Epithelial cell of esophagus (primary cell): Measurements from ENCODE around the gene MT1HL1.

ENCODE experiments used
- DNase-seq: peaks from one replicate; pipeline ENCODE4 v3.0.0; 2010; ENCODE audit warnings: low read depth
- H3K4me3 ChIP-seq: 2 replicates; pipeline ENCODE4 v1.5.1; 2011; ENCODE audit warnings: mild to moderate bottlenecking, low read length, control low read depth
- CTCF ChIP-seq: IDR thresholded peaks from 2 replicates; pipeline ENCODE4 v1.5.1; 2011; ENCODE audit warnings: low read depth, mild to moderate bottlenecking, low read length, control low read depth, inconsistent platforms; ENCODE audit not compliant: insufficient read depth; ENCODE audit errors: missing control alignments

Gene MT1HL1

DNA sequence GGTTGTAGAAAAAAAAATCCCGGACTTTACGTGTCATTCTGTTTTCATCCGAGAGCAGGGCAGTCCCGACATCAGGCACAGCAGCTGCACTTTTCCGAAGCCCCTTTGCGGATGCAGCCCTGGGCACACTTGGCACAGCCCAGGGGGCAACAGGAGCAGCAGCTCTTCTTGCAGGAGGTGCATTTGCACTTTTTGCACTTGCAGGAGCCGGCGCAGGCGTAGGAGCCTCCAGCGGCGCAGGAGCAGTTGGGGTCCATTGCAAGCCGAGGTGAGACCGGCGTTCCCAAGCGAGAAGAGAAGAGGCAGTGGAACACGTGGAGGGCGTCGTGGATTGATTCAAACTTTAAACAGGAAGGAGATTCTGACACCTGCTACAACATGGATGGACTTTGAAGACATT is at the start of gene MT1HL1:
Gene MT1HL1 (minus strand): TSS at position 326 of the 400 bp plus-strand sequence. CDS start 69 bp downstream, at position 257.
- no peak for DNase-seq
- H3K4me3 ChIP-seq, result no peak within 1 kb of the TSS
- TF ChIP-seq CTCF, result no peak

DNA sequence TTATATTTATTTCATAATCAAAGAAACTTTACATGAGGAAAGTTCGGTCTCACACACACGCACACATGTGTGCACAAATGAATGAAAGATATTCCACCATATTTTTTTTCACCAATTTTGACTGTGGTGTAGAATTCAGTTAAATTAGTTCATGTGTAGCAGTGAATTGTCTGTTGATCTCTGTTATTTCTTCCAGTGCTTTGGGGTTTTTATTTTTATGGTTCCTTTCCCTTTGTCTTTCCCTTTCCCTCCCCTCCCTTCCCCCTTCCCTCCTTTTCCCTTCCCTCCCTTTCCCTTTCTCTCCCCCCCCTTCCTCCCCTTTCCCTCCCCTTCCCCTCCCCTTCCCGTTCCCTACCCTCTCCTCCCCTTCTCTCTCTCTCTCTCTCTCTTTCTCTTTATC is 46.7 kb upstream of the MT1HL1 start:
- TF ChIP-seq CTCF, result no peak
- DNase-seq, result no peak
- no peak overlapping the region for H3K4me3 ChIP-seq

DNA sequence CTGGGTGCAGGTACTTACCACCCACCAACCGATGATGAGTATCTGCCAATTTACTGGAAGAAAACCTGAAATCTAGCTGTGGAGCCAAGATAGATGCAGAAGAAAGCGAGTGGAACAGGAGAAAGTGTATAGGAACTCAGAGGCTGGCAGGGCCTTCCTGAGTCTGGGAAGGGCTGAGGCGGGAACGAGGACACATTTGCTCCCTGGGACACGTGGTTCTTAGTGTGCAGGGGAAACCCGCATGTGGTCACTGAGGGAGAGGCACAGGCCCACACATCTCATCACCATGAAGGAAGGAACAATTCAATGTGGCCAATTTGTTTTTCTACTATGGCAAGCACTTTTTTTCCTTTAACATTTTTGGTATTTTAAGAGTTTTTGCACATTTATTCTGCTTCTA is 45.9 kb upstream of the MT1HL1 start:
- DNase-seq, result no peak
- no peak for TF ChIP-seq CTCF
- H3K4me3 ChIP-seq, result no peak overlapping the region

- DNase-seq, result no peak
- no peak for TF ChIP-seq CTCF
- no peak overlapping the region for H3K4me3 ChIP-seq
These were observed 44.6 kb upstream of the MT1HL1 start for GRCh38 chr1:237048803-237049202.

GRCh38 chr1:237045278-237046016 is 41.2 kb upstream of the MT1HL1 start:
- H3K4me3 ChIP-seq, result no peak overlapping the region
- no peak for DNase-seq
- TF ChIP-seq CTCF, result no peak

GRCh38 chr1:237043846-237044636 is 39.8 kb upstream of the MT1HL1 start:
- no peak overlapping the region for H3K4me3 ChIP-seq
- no peak for TF ChIP-seq CTCF
- DNase-seq, result no peak
